VCaP (cell line): ENCODE measurements around the gene COMMD9.
A peak's percentile ranks its signal among the peaks of the same experiment; 100 is the strongest.
"Not testable (repeated sequence)": the region's sequence is repeated elsewhere in the genome, so short reads cannot be mapped to it uniquely, and the experiment has no call there.

Source experiments
- H3K27ac ChIP-seq: fragments of 450-650 bp; 2 replicates; pipeline ENCODE4 v1.5.1; 2017
- TF ChIP-seq, protein P1 (sequence below): fragments of 450-650 bp; conservative IDR thresholded peaks from 2 replicates; pipeline ENCODE4 v1.5.1; 2017; ENCODE audit warnings: mild to moderate bottlenecking, moderate library complexity

COMMD9 gene

DNA sequence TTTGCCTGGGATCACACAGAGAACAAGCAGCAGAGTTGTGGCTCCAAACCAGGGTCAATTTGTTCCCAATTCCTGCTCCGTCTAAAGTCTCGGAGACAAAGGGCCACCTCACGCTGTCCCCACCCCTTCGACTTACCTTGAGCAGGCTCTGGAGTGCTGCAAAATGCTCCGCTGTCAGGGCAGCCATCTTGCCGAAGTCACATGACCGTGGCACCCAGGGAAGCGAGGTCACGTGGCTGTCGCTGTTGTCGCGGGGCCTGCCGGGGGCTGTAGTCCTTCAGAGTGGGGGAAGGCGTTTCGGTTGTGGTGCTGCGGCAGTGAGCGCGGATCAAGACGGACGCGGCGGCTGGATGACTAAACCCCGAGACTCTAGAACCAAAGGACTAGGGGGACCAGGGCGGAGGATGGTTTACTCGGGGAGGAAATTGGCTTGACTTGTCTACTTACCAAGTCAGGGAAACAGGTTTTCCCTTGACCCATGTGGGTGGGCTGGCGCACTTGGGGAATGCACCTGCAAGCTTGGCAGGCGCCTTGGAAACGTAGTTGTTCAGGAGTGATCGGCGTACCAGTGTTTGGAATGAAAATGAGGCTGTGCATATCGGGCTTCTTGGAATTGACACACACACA, at the start of gene COMMD9:
Gene COMMD9 (minus strand): TSS at position 199 of the 627 bp plus-strand sequence. CDS start 12 bp downstream, at position 187.
- TF ChIP-seq, protein P1, sequence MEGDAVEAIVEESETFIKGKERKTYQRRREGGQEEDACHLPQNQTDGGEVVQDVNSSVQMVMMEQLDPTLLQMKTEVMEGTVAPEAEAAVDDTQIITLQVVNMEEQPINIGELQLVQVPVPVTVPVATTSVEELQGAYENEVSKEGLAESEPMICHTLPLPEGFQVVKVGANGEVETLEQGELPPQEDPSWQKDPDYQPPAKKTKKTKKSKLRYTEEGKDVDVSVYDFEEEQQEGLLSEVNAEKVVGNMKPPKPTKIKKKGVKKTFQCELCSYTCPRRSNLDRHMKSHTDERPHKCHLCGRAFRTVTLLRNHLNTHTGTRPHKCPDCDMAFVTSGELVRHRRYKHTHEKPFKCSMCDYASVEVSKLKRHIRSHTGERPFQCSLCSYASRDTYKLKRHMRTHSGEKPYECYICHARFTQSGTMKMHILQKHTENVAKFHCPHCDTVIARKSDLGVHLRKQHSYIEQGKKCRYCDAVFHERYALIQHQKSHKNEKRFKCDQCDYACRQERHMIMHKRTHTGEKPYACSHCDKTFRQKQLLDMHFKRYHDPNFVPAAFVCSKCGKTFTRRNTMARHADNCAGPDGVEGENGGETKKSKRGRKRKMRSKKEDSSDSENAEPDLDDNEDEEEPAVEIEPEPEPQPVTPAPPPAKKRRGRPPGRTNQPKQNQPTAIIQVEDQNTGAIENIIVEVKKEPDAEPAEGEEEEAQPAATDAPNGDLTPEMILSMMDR: no peak
- H3K27ac ChIP-seq: peak within 1 kb of the TSS; percentile 55; the same call in 1 of the 2 replicates

DNA sequence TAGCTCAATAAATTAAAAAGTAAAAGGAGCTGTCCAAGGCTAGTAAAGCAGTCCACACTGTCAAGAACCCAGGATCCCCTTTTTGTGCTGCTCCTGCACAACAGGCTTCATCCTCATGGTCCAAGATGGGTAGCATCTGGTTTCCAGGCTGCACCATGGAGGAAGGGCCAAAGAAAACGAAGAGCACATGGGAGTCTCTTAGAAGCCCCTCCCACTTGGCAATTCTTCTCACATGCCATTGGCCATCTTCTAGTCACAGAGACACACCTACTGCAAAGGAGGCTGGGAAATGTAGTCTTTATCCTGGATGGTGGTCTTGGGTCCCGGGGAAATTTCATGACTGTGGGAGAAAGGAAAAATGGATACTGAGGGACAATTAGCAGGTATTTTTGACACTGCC, 44.7 kb upstream of the COMMD9 start:
- TF ChIP-seq, protein P1: no peak
- no peak overlapping the region for H3K27ac ChIP-seq

DNA sequence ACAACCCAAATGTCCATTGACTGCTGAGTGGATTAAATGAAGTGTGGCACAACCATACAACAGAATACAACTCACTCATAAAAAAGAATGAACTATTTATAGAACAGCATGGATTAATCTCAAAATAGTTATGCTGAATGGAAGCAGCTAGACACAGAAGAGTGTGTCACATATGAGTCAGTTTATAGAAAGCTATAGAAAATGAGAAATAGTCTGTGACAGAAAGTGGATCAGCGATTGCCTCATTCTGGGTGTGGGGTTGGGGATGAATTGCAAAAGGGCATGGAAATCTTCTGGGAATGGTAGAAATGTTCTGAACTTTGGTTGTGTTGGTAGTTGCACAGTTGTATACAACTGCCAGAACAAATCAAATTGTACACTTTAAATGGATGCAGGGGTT, 44.2 kb upstream of the COMMD9 start:
- no peak overlapping the region for H3K27ac ChIP-seq

DNA sequence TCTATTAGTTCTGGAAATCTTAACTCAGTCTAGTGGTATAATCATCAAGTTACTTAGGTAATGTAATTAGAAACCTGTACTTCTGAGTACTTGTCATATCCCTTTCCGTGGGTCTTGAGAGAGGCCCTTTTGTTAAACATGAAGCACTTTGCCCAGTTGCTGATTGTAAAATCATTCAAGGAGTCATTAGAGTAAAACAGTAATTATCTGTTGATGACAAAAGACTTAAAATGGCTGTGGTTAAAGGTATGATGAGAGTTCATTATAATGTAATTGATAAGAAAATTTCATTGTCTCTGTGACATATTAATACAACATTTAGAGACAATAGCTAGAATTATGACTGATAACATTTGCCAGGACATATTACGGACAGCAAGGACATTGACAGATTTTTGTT, 41.2 kb upstream of the COMMD9 start:
- H3K27ac ChIP-seq: no peak overlapping the region
- TF ChIP-seq, protein P1: no peak

More for the DNA sequence above, 44.2 kb upstream of the COMMD9 start:
- TF ChIP-seq, protein P1: no peak

DNA sequence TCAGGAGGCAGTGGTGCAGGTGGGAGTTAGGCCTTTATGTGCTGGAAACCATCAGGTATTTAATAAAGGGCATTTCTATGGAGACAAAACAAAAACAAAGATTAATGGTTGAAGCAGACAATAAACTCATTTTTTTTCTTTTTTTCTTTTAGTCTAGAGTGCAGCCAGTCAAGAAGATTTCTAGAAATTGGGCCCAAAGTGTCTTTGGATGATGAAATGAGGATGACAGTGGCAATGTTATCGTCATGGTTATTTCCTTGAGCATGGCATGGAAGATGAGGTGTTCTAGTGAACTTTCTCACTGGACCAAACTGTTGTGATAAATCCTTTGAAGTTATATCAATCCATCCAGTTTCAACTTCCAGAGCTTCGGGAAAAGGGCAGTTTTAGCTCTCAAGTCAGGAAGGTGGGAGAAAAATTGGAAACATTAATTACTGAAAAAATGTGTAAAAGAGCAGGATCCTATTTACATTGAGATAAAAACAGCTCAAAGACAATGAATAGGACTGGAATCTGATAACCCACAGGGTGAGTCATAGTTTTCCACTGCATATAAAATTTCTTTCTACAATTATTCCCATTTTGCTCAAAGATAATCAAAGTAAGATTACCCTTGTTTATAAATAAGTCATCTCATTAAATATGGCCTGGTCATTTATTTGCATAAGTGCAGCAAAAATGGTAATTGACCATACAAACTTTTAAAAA, 39.9 kb upstream of the COMMD9 start:
- H3K27ac ChIP-seq: no peak overlapping the region
- TF ChIP-seq, protein P1: no peak

DNA sequence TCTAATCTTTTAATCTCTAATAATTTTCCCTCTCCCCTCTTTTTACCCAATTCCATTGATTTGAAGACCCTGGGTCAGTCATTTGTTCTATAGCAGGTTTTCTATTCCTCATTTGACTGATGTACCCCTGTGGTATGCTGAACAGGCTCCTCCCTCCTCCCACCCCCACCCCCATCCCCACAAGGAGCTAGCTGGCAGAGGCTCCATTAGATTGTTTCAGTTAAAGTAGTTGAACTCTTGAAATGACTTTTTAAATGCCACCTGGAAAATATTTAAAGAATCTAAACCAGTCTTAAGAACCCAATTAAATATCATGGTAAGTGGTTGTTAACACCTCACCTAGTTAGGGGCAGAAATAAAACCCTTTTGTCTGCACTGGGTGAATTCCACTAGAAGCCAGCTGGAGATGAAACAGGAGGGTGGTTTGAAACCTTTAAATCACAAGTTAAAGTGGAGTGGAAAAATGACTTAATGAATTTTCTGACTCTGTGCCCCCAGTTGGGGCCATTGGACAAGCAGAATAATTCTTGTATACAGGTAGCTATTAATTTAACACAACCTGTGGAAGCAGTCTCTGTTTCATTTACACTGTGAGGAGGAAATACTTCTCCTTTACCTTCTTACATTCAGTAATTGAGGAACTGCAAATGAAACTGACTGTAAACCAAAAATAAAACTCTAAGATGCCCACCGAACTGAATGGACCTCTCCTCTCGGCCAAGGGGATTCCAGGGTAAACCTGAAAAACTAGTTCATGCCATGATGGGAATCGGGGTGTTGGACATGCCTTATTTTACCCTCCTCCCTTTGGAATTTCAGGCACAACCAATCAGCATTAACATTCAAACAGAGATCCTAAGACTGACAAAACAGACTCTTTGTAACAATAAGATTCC, 37.5 kb upstream of the COMMD9 start:
- no peak overlapping the region for H3K27ac ChIP-seq
- TF ChIP-seq, protein P1: no peak

DNA sequence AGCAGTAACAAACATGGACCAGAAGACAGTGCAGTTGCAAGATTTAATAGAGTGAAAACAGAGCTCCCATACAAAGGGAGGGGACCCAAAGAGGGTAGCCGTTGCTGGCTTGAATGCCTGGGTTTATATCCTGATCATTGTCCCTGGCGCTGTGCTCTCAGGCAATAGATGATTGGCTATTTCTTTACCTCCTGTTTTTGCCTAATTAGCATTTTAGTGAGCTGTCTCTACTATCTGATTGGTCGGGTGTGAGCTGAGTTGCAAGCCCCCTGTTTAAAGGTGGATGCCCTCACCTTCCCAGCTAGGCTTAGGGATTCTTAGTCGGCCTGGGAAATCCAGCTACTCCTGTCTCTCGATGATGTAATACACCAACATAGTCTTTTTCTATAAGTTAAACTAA, 36.2 kb upstream of the COMMD9 start:
- not testable (repeated sequence) for H3K27ac ChIP-seq

DNA sequence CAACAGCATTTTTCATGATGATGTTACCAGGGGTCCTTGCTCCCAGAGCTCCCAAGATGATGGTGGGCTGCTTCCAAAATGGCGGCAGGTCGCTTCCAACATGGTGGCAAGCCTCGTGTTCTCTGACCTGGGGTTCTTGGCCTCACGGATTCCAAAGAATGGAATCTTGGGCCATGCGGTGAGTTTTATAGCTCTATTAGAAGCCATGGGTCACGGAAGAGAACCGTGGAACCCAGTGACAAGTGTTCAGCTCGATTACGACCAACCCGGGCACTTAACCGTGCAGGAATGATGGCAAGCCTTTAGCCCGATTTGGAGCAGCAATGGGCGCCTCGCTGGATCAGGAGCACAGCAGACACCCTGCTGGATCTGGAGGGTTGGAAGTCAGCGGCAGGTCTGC, 35.7 kb upstream of the COMMD9 start:
- not testable (repeated sequence) for H3K27ac ChIP-seq
